Ishikawa (cell line): ENCODE measurements around the gene IFIT5.

Experiments
- EP300 ChIP-seq: IDR thresholded peaks from 2 replicates; pipeline ENCODE4 v1.6.1; 2012; ENCODE audit warnings: borderline replicate concordance
- FOXM1 ChIP-seq: IDR thresholded peaks from 2 replicates; pipeline ENCODE4 v1.6.1; 2012; ENCODE audit warnings: low read depth, borderline replicate concordance
- MAX ChIP-seq: IDR thresholded peaks from 2 replicates; pipeline ENCODE4 v1.6.1; 2012
- REST ChIP-seq: IDR thresholded peaks from 2 replicates; pipeline ENCODE4 v1.6.1; 2012; ENCODE audit warnings: low read depth, mild to moderate bottlenecking
- TAF1 ChIP-seq: IDR thresholded peaks from 2 replicates; pipeline ENCODE4 v1.6.1; 2012; ENCODE audit warnings: low read depth, mild to moderate bottlenecking
- TCF12 ChIP-seq: IDR thresholded peaks from 2 replicates; pipeline ENCODE4 v1.6.1; 2012; ENCODE audit warnings: low read depth

GRCh38 chr10:89379103-89379502, 35.3 kb upstream of the IFIT5 start:
- TF ChIP-seq REST (no peak), TAF1 (no peak), FOXM1 (no peak), TCF12 (no peak), EP300 (no peak), MAX (no peak)
